ENCODE results near the gene MAST4. TPM values are rescaled to one million over a fixed set of nuclear protein-coding genes. Genes with fewer than 3 reads are reported as not detected.
"Not testable (repeated sequence)": the region's sequence is repeated elsewhere in the genome, so short reads cannot be mapped to it uniquely, and the experiment has no call there.

The MAST4 gene
- total RNA-seq, 1 donor from 2014 or later = 56.9 TPM

GRCh38 chr5:67115817-67116216 lies 519.6 kb downstream of the MAST4 start:
- Histone ChIP-seq H3K4me3 (no peak overlapping the region), H3K27me3 (ENCODE audit: low read depth) (no peaks in the 10 kb centered on the region), H3K27ac (no peak overlapping the region), H3K4me1 (no peaks in the 10 kb centered on the region), H3K36me3 (peaks cover 60% of the 10 kb centered on the region), H3K9me3 (no peaks in the 10 kb centered on the region)
- intact Hi-C loops (cut with DNase I) = no loop called here
- TF ChIP-seq CTCF (IDR thresholded peaks at IDR 0.05) = no peak
- DNase-seq (no peak), ATAC-seq (no peak)

DNA sequence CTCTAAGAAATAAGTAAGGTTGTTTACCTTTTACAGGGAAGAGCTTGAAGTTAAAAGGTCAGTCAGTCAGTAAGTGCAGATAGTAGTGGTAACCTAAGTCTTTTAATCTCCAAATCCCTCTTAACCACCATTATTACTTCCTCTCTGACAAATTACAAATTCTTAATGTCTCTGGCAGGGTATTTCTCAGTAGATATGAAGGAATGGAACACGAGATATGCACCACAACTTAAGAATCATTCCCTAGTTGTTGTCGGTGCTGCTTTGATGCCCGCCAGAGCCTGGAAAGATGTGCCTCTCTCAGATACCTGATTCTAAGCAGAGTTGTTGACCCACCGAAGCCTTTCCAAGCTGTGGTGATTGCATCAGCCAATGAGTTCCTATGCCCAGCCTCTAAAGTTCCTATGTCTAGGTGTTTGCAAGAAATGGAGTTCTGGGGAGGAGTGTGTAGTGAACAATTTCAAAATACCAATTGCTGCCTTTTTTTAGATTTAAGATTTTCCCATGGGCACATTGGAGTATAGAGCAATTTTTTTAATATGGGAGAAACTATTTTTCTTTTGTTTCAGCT lies 521.9 kb downstream of the MAST4 start:
- H3K36me3 ChIP-seq = peaks cover 61% of the 10 kb centered on the region
- H3K27me3 ChIP-seq (ENCODE audit: low read depth) = no peaks in the 10 kb centered on the region
- DNase-seq (no peak), ATAC-seq (no peak)
- no peaks in the 10 kb centered on the region for H3K4me1 ChIP-seq
- H3K4me3 ChIP-seq = no peak overlapping the region
- TF ChIP-seq CTCF (IDR thresholded peaks at IDR 0.05) = no peak
- no peaks in the 10 kb centered on the region for H3K9me3 ChIP-seq
- intact Hi-C loops (cut with DNase I) = no loop called here
- no peak overlapping the region for H3K27ac ChIP-seq

GRCh38 chr5:67119010-67119409 lies 522.8 kb downstream of the MAST4 start:
- Histone ChIP-seq H3K36me3 (peaks cover 64% of the 10 kb centered on the region), H3K4me3 (no peak overlapping the region), H3K9me3 (no peaks in the 10 kb centered on the region), H3K4me1 (no peaks in the 10 kb centered on the region), H3K27me3 (ENCODE audit: low read depth) (no peaks in the 10 kb centered on the region), H3K27ac (no peak overlapping the region)
- ATAC-seq (no peak), DNase-seq (no peak)
- intact Hi-C loops (cut with DNase I) = no loop called here
- TF ChIP-seq CTCF (IDR thresholded peaks at IDR 0.05) = no peak

GRCh38 chr5:67120032-67120431 lies 523.8 kb downstream of the MAST4 start:
- ATAC-seq (no peak), DNase-seq (no peak)
- no peak for TF ChIP-seq CTCF (IDR thresholded peaks at IDR 0.05)
- Histone ChIP-seq H3K9me3 (no peaks in the 10 kb centered on the region), H3K4me1 (no peaks in the 10 kb centered on the region), H3K27ac (no peak overlapping the region), H3K4me3 (no peak overlapping the region), H3K36me3 (peaks cover 62% of the 10 kb centered on the region), H3K27me3 (ENCODE audit: low read depth) (no peaks in the 10 kb centered on the region)
- intact Hi-C loops (cut with DNase I) = no loop called here

DNA sequence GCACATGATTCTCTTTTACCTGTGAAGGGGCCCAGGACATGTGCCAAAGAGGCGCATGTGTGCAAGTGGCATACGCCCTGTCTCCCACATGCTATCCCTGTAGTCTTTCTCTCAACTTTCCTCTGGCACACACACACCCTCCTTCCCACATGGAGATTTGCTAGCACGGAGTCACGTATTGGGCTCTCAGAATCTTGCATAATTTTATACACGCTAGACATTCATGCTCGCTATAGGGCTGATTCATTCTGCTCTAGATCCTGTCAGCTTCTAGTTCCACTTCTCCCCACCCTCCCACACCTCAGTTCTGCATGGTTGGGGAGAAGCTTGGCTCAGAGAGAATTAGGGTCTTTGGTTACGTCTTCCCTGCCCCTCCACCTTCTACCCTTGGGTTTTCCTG lies 527.6 kb downstream of the MAST4 start:
- TF ChIP-seq CTCF (IDR thresholded peaks at IDR 0.05) = no peak
- ATAC-seq (no peak), DNase-seq (no peak)
- no peaks in the 10 kb centered on the region for H3K27me3 ChIP-seq (ENCODE audit: low read depth)
- no peak overlapping the region for H3K4me3 ChIP-seq
- peaks cover 58% of the 10 kb centered on the region for H3K36me3 ChIP-seq
- intact Hi-C loops (cut with DNase I) = no loop called here
- no peak overlapping the region for H3K27ac ChIP-seq
- no peaks in the 10 kb centered on the region for H3K4me1 ChIP-seq
- no peaks in the 10 kb centered on the region for H3K9me3 ChIP-seq

GRCh38 chr5:67124556-67124955 lies 528.4 kb downstream of the MAST4 start:
- DNase-seq (no peak), ATAC-seq (no peak)
- H3K4me1 ChIP-seq = no peaks in the 10 kb centered on the region
- no peak overlapping the region for H3K27ac ChIP-seq
- no peak for TF ChIP-seq CTCF (IDR thresholded peaks at IDR 0.05)
- H3K36me3 ChIP-seq = peaks cover 54% of the 10 kb centered on the region
- no peak overlapping the region for H3K4me3 ChIP-seq
- intact Hi-C loops (cut with DNase I) = no loop called here
- H3K9me3 ChIP-seq = no peaks in the 10 kb centered on the region
- H3K27me3 ChIP-seq (ENCODE audit: low read depth) = no peaks in the 10 kb centered on the region

DNA sequence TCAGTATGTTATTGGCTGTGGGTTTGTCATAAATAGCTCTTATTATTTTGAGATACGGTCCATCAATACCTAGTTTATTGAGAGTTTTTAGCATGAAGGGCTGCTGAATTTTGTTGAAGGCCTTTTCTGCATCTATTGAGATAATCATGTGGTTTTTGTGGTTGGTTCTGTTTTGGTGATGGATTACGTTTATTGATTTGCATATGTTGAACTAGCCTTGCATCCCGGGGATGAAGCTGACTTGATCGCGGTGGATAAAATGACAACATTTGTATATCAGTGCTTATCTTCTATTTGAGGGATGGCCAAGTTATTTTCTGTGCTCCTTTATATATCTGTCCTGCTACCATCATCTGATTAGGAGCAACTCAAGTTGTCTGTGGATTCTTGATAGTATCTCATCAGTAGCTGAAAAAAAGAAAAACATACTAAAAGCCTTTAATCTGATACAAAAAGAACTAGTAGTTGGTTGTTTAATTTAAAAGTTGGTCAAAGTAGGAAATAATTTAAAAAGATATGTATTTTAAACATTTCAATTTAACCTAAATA lies 531.2 kb downstream of the MAST4 start:
- H3K4me1 ChIP-seq; ATAC-seq; DNase-seq; H3K4me3 ChIP-seq; H3K27ac ChIP-seq; intact Hi-C loops (cut with DNase I); H3K27me3 ChIP-seq (ENCODE audit: low read depth); H3K9me3 ChIP-seq: not testable (repeated sequence)
- peaks cover 51% of the 10 kb centered on the region for H3K36me3 ChIP-seq
